Ovary (tissue), 9 donors: ENCODE measurements around the gene GOLGA3. TPM values are rescaled to one million over a fixed set of nuclear protein-coding genes. Genes with fewer than 3 reads are reported as not detected.

Experiments used
- DNase-seq, 5 donors: peaks; one replicate each; pipeline ENCODE4 v3.0.0-alpha.2; 2019 to 2020
- H3K27ac ChIP-seq, 2 donors: fragments of 200-600 bp; one replicate each; pipeline versions ENCODE4 v1.5.1 to v1.8.0; 2019 to 2022
- H3K27me3 ChIP-seq: fragments of 200-600 bp; one replicate; pipeline ENCODE4 v1.8.0; 2022
- H3K36me3 ChIP-seq: fragments of 200-600 bp; sonication (generic); one replicate; pipeline ENCODE4 v1.5.1; 2019
- H3K4me1 ChIP-seq: one replicate; pipeline ENCODE4 v1.8.1; 2013; ENCODE audit warnings: mild to moderate bottlenecking, moderate library complexity; ENCODE audit not compliant: insufficient read depth
- H3K4me3 ChIP-seq: fragments of 200-600 bp; sonication (generic); one replicate; pipeline ENCODE4 v1.5.1; 2017
- H3K9me3 ChIP-seq, 2 donors: fragments of 200-600 bp in 1 of 2; sonication (generic) in 1 of 2; one replicate each; pipeline versions ENCODE4 v1.5.1 to v1.8.1; 2013 to 2019; ENCODE audit warnings: mild to moderate bottlenecking in 1 of 2, moderate library complexity in 1 of 2
- CTCF ChIP-seq, 3 donors: fragments of 450-650 bp in 2 of 3; fragments of 200-600 bp in 1 of 3; IDR thresholded peaks; one replicate each; pipeline versions ENCODE4 v1.5.1 to v1.8.0; 2016 to 2022; ENCODE audit warnings: antibody characterized with exemption in 3 of 3, mild to moderate bottlenecking in 1 of 3
- EP300 ChIP-seq: sonication (generic); formaldehyde crosslinking; IDR thresholded peaks from one replicate; pipeline ENCODE4 v1.6.1; 2017; ENCODE audit warnings: antibody characterized with exemption
- POLR2A ChIP-seq: fragments of 450-650 bp; IDR thresholded peaks from one replicate; pipeline ENCODE4 v1.6.1; 2017; ENCODE audit warnings: antibody characterized with exemption, mild to moderate bottlenecking, moderate library complexity
- WGBS, 3 donors: extraction: QIAGEN DNeasy Blood & Tissue Kit in 1 of 3; methylation state at CpG; one replicate each; pipeline versions ENCODE4 v1.1.5 to v1.1.7; 2013 to 2017; 5-methylcytosine and 5-hydroxymethylcytosine counted together
- intact Hi-C, 4 donors: fragments of 100-400 bp; cut with DNase I; formaldehyde crosslinking; loops; one replicate each; pipeline versions ENCODE4 v1.11.0 to v1.15.1; 2022 to 2023
- polyA plus RNA-seq, 2 donors: library from polyadenylated mRNA; stranded (reverse); fragments of 200-250 nt in 1 of 2; fragments of 350-450 nt in 1 of 2; fragmentation: Illumina TruSeq in 1 of 2; extraction: RNeasy Lipid Tissue Mini Kit (QIAGEN cat#74804) in 1 of 2; gene quantifications; one replicate each; pipeline ENCODE4 v1.2.3, GENCODE V29; 2013 to 2014
- total RNA-seq, 7 donors: library from RNA; depleted of rRNA in 2 of 7; stranded (reverse); fragments of >200 nt in 2 of 7; fragmentation: NEBNext Ultra II Directional in 3 of 7; extraction: Animal tissue kit (Norgen Biotek cat#: 25700) in 3 of 7; gene quantifications; one replicate each; pipeline versions ENCODE4 v1.1.0 to v1.2.4, GENCODE V29; 2016 to 2023
- donor health status: DM: no; HTN: no; CAD: no; lungs with moderate emphysema.
- donor health status: DM: no; HTN: no; CAD: no.
- donor health status: Bipolar disorder and iron deficiency.
- donor health status: DM: yes; HTN: yes; CAD: no.
- donor health status: DM: no; HTN: no; CAD: no.
- donor health status: DM: yes; HTN: yes; CAD: no.

Gene GOLGA3
- total and polyA plus RNA-seq, 9 donors = 14.4 to 76.0 (median 50.9) TPM

- H3K36me3 ChIP-seq = no peaks in the 10 kb centered on the region
- intact Hi-C loops = no loop called here
- no peak for DNase-seq
Observed at GRCh38 chr12:132872975-132873421, 44.3 kb upstream of the GOLGA3 start.

GRCh38 chr12:132872073-132872855 lies 43.6 kb upstream of the GOLGA3 start:
- H3K36me3 ChIP-seq = no peaks in the 10 kb centered on the region
- intact Hi-C loops = no loop called here
- no peak for DNase-seq
- WGBS, 3 donors = 91 to 92% (median 91%) methylated on average over 21 of the region's 21 CpGs
- H3K9me3 ChIP-seq = no peaks in the 10 kb centered on the region
- no peak overlapping the region for H3K27ac ChIP-seq
- TF ChIP-seq CTCF (IDR thresholded peaks at IDR 0.05) (no peak), POLR2A (no peak), EP300 (no peak)
- no peaks in the 10 kb centered on the region for H3K4me1 ChIP-seq
- no peak overlapping the region for H3K4me3 ChIP-seq
- H3K27me3 ChIP-seq = no peaks in the 10 kb centered on the region

More at GRCh38 chr12:132872975-132873421, 44.3 kb upstream of the GOLGA3 start:
- H3K27ac ChIP-seq = no peak overlapping the region
- TF ChIP-seq CTCF (IDR thresholded peaks at IDR 0.05) (no peak), EP300 (no peak)
- H3K27me3 ChIP-seq = no peaks in the 10 kb centered on the region
- H3K4me1 ChIP-seq = no peaks in the 10 kb centered on the region
- no peaks in the 10 kb centered on the region for H3K9me3 ChIP-seq
- WGBS, 3 donors = 83 to 90% (median 87%) methylated on average over 12 of the region's 12 CpGs
- H3K4me3 ChIP-seq = no peak overlapping the region

- WGBS, 3 donors = 92 to 96% (median 95%) methylated on average over 14 of the region's 14 CpGs
- TF ChIP-seq CTCF (IDR thresholded peaks at IDR 0.05) (no peak), EP300 (no peak), POLR2A (no peak)
- no peak overlapping the region for H3K27ac ChIP-seq
- intact Hi-C loops = no loop called here
- no peaks in the 10 kb centered on the region for H3K4me1 ChIP-seq
- no peak overlapping the region for H3K4me3 ChIP-seq
- no peaks in the 10 kb centered on the region for H3K9me3 ChIP-seq
- H3K27me3 ChIP-seq = no peaks in the 10 kb centered on the region
- DNase-seq = no peak
- no peaks in the 10 kb centered on the region for H3K36me3 ChIP-seq
Observed at GRCh38 chr12:132869551-132869950, 40.9 kb upstream of the GOLGA3 start.

- peak in 1 of 5 donors; percentile 27 for DNase-seq
- Histone ChIP-seq H3K4me3 (no peak overlapping the region), H3K4me1 (no peaks in the 10 kb centered on the region), H3K9me3 (no peaks in the 10 kb centered on the region), H3K36me3 (no peaks in the 10 kb centered on the region), H3K27ac (no peak overlapping the region), H3K27me3 (no peaks in the 10 kb centered on the region)
- TF ChIP-seq POLR2A (no peak), EP300 (no peak), CTCF (IDR thresholded peaks at IDR 0.05) (no peak)
- 91 to 97% (median 95%) methylated on average over 14 of the region's 14 CpGs for WGBS, 3 donors
- intact Hi-C loops = no loop called here
Observed at GRCh38 chr12:132866251-132866828, 37.7 kb upstream of the GOLGA3 start.
